Ishikawa (cell line): ENCODE data around the gene MTMR11.

Source experiments
- CEBPB ChIP-seq: IDR thresholded peaks from 2 replicates; pipeline ENCODE4 v1.6.1; 2012
- EGR1 ChIP-seq: IDR thresholded peaks from 2 replicates; pipeline ENCODE4 v1.6.1; 2012
- EP300 ChIP-seq: IDR thresholded peaks from 2 replicates; pipeline ENCODE4 v1.6.1; 2012; ENCODE audit warnings: borderline replicate concordance
- MAX ChIP-seq: IDR thresholded peaks from 2 replicates; pipeline ENCODE4 v1.6.1; 2012
- NFIC ChIP-seq: IDR thresholded peaks from 2 replicates; pipeline ENCODE4 v1.6.1; 2012
- RAD21 ChIP-seq: IDR thresholded peaks from 2 replicates; pipeline ENCODE4 v1.6.1; 2012; ENCODE audit warnings: low read depth
- REST ChIP-seq: IDR thresholded peaks from 2 replicates; pipeline ENCODE4 v1.6.1; 2012; ENCODE audit warnings: low read depth, mild to moderate bottlenecking
- TEAD4 ChIP-seq: IDR thresholded peaks from 2 replicates; pipeline ENCODE4 v1.6.1; 2012

- TF ChIP-seq EP300 (no peak), CEBPB (no peak), EGR1 (no peak), NFIC (no peak), TEAD4 (no peak), MAX (no peak), REST (no peak), RAD21 (peak; percentile 82)
These were observed 25.5 kb upstream of the MTMR11 start for GRCh38 chr1:149962039-149962647.
